ENCODE data around the gene ARV1.
"Not testable (repeated sequence)": the region's sequence is repeated elsewhere in the genome, so short reads cannot be mapped to it uniquely, and the experiment has no call there.

Gene ARV1

DNA sequence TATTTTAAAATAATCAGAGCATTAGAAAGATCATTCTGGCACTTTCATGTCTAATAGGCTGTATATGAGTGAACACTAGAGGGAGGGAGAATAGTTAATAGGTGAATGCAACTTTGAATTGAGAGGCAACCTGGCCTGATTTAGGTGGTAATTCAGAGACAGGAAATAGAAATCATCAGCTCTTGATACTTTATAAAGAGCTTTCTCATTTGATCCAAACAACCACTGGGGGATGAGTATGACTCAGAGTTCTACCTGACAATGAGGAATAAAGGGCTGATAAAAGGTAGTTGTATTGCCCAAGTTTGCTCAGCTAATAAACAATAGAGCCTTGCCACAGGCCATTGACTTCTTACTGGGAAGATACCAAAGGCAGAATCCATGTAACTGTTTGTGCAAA, 66.4 kb downstream of the ARV1 start:
- no peak for DNase-seq

DNA sequence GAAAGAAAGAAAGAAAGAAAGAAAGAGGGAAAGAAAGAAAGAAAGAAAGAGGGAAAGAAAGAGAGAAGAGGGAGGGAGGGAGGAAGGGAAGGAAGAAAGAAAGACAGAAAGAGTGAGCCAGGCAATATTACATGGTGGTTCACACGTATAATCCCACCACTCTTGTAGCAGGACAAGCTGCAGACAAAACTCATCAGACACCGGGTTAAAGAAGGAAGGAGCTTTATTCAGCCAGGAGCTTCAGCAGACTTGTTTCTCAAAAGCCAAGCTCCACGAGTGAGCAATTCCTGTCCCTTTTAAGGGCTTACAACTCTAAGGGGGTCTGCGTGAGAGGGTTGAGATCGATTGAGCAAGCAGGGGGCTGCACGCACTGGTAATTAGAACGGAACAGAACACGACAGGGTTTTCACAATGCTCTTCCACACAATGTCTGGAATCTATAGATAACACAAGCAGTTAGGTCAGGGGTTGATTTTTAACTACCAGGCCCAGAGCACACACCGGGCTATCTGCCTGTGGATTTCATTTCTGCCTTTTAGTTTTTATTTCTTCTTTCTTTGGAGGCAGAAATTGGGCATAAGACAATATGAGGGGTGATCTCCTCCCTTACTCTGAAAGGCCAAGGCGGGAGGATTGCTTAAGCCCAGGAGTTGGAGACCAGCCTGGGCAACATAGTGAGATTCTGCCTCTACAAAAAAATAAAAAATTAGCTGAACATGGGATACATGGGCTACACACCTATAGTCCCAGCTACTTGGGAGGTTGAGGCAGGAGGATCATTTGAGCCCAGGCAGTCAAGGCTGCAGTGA, 67.2 kb downstream of the ARV1 start:
- not testable (repeated sequence) for DNase-seq

GRCh38 chr1:231046730-231047395, 68.0 kb downstream of the ARV1 start:
- no peak for DNase-seq

DNA sequence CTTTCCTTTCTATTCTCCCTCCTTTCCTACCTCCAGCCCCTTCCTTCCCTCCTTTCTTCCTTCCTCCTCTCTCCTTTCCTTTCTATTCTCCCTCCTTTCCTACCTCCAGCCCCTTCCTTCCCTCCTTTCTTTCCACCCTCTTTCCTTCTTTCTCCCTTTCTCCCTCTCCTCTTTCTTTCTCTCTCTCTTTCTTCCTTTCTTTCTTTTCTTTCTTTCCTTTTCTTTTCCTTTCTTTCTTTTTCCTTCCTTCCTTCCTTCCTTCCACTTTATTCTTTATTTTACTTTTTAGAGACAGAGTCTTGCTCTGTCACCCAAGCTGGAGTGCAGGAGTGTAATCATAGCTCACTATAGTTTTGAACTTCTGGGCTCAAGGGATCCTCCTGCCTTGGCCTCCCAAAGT, 68.6 kb downstream of the ARV1 start:
- DNase-seq: not testable (repeated sequence)

DNA sequence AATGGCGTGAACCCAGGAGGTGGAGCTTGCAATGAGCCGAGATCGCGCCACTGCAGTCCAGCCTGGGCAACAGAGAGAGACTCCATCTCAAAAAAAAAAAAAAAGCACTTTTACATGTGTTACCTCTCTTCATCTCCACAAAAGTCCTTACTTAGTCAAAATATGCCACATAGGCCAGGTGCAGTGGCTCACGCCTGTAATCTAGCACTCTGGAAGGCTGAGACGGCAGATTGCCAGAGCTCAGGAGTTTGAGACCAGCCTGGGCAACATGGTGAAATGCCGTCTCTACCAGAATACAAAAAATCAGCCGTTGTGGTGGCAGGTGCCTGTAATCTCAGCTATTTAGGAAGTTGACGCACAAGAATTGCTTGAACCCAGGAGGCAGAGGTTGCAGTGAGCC, 69.5 kb downstream of the ARV1 start:
- DNase-seq: not testable (repeated sequence)

GRCh38 chr1:231049121-231049979, 70.5 kb downstream of the ARV1 start:
- DNase-seq: no peak
